GM18502 (cell line): ENCODE measurements around the gene CAMK2D.

Experiments
- ATAC-seq: cut with Tn5 transposase; IDR thresholded peaks from one replicate; pipeline ENCODE4 v1.9.1; 2021; ENCODE audit warnings: mild to moderate bottlenecking; ENCODE audit not compliant: unreplicated experiment, poor library complexity

The CAMK2D gene

GRCh38 chr4:113499166-113499565, 262.4 kb downstream of the CAMK2D start:
- ATAC-seq: no peak

DNA sequence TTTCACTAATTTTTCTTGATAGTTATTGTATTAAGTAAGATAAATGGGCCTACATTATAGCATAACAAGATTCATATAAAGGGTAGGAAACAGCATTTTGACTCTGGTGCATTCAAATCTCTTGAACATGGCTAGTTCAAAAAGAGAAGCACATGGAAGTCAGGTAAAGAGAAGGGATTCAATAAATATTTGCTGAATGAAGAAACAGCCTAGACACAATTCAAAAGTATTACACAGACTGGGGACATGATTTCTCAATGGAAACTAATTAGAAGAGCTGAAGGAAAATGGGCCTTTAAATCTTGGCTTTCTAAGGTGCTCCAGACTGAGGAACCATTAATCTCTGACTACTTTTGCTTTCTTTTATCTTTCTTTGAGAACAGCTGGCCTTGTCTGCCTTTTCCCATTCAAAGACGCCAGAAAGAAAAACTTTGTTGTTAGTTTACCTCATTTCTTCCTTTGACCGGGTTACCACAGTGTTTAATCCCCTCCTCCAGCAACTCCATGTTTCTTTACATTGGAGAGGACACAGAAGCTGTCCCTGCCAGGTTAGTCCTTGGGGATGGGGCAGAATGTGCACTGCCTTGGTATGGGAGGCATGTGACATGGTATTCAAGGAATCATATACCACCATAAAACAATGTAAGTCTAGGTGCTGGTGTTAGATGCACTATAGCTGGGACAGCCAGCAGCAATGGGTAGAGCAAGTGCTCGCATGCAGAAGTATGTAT, 264.2 kb downstream of the CAMK2D start:
- ATAC-seq: no peak

GRCh38 chr4:113496698-113497097, 264.8 kb downstream of the CAMK2D start:
- ATAC-seq: no peak

DNA sequence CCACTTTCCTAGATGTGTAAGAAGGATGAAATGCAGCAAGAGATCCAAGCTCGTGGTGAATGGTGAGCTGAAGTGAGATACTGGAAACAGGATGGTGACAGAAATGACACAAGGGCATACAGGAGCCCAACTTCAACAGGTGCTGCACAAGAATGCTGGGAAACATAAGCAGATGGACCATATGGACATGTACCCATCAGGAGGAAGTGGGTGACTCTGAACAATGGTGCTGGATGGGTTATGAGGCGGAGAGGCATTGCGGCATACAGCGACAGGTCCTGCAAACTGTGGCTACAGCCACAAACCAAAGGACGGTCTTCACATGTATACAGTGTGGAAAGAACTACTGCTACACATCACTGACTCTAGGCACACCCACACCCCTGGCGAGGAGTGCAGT, 265.7 kb downstream of the CAMK2D start:
- ATAC-seq: no peak

DNA sequence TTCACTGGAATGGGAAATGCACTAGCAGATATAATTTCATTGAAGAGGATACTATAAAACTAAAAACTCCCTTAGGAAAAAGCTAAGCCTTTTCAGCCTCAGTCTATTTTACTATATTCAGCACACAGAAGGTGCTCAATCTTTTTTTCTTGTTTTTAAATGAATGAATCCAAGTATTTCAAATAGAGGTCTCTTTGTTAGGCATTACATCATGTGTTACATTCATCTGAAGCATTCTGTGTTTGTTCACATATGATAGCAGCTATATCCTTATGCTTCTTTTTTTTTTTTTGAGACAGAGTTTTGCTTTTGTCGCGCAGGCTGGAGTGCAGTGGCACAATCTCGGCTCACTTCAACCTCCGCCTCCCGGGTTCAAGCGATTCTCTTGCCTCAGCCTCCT, 278.4 kb downstream of the CAMK2D start:
- no peak for ATAC-seq

DNA sequence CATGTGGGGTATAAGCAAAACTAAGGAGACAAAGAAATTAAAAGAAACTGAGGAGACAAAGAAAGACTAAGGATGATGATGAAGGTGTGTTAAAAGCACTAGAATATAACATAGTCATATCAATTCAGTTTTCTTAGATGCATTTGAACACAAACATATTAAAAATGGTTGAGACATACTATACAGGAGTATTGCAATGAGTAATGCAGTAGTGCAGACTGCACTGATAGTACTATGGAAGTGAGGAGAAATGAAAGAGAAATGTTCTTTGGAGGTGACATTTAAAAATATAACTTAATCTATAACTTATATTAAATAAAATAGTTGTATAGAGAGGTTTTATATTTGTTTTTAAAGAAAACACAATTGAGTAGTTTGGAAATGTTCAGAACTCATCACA, 279.2 kb downstream of the CAMK2D start:
- ATAC-seq: no peak

GRCh38 chr4:113481820-113482219, 279.7 kb downstream of the CAMK2D start:
- no peak for ATAC-seq

DNA sequence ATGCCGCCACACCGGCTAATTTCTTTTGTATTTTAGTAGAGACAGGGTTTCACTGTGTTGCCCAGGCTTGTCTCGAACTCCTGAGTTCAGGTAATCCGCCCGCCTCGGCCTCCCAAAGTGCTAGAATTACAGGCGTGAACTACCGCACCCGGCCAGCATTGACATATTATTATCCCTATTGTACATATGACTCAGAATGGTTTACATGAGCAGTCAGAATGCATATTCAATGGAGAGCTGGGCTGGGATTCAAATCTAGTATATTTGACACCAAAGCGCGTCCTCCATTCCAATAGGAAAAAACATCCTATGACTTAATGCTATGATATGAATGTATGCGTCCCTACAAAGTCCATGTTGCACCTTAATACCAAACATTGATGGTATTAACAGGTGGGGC, 281.4 kb downstream of the CAMK2D start:
- ATAC-seq: no peak

DNA sequence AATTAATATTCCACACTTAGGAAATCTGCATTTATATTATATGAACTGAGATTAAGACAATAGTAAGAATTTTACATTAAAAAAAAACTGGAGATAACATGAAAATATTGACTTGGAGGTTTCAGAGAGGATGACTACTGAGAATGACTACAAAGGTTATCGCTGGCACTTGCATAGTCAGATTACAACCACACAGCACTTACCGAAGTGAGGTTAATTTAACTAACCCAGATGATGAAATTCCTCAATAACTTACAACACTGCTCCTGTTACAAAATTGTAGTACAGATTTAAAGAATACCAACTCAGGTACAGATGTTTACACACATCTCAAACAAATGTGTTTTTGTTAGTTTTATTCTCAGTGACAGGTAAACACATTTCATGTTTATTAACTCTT, 283.5 kb downstream of the CAMK2D start:
- ATAC-seq: no peak

GRCh38 chr4:113476800-113477199, 284.7 kb downstream of the CAMK2D start:
- no peak for ATAC-seq

DNA sequence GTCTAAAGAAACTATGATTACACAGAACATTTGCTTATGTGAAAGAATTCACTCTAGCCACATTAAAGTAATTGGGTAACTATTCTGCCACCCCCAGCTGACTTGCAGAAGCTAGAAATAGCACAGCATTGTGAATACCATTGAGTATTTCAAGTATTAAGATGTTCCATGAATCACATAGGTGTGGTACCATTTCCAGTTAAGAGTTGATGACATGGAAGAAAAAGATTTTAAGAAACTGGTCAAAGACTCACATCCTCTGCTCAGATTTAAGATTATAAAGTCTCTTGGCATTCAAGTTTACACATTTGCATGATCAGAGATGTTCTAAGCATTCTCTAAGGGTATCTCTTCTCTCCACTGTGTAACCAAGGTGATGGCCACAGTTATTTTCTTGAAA, 287.5 kb downstream of the CAMK2D start:
- ATAC-seq: no peak

- no peak for ATAC-seq
These were observed 288.7 kb downstream of the CAMK2D start for GRCh38 chr4:113472864-113473263.

GRCh38 chr4:113471146-113471860, 290.2 kb downstream of the CAMK2D start:
- ATAC-seq: no peak

- ATAC-seq: no peak
These were observed 291.6 kb downstream of the CAMK2D start for GRCh38 chr4:113469926-113470325.

GRCh38 chr4:113469023-113469390, 292.5 kb downstream of the CAMK2D start:
- no peak for ATAC-seq

DNA sequence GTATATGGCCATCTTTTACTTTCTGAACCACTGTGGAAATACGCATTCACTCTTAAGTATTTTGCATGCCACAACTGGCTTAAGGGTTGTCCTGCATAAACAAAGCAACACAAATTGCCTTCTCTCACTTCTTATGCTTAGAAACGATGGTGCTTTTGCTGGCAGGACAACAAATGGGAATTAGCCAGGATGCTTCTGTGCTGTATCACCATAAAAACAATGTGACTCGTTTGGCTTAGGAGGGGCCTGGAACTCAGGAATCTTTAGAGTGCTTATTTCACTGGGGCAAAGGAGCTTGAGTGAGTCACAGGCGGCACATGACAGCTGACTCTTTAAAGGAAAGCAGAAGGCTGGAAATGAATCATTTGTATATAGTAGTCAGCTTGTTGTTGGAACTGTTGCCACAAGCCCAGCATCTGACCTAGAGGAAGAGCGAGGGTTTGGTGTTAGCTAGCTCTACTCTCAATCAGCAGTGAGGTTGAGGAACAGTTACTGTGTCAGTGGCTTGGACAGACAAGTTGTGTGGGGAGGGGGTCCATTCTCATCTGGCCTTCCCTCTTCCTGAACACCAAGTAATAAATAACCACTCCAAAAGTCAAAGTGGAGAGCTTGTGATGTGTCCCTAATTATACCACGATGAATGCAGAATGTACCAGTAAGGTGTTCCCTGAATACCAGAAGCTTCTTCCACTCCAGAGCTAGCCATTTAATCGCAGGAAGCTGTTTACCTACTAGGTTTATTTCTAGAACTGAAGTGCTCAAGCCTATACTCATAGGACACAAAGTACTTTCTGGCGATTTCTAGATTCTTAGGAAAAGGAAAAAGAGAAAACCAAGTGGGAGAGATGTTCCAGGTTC, 293.1 kb downstream of the CAMK2D start:
- ATAC-seq: no peak

- ATAC-seq: no peak
These were observed 294.0 kb downstream of the CAMK2D start for GRCh38 chr4:113467581-113467980.

GRCh38 chr4:113462286-113462685, 299.3 kb downstream of the CAMK2D start:
- no peak for ATAC-seq

DNA sequence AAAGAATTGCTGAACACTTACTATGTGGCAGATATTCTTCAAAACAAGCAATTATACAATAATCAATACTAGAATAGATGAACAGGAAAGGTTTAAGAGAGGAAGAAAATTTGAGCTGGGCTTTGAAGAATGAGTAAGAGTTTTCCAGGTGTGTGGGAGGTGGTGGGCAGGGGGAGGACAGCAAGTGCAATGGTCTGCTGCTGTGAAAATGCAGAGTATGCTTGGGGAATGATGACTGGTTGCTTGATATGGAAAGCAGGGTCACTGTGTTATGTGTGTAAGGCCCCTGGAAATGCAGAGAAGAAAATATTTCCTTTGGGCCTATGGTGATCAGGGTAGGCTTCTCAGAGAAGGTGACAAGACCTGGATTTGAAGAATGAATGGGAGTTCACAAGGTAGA, 300.3 kb downstream of the CAMK2D start:
- ATAC-seq: no peak

DNA sequence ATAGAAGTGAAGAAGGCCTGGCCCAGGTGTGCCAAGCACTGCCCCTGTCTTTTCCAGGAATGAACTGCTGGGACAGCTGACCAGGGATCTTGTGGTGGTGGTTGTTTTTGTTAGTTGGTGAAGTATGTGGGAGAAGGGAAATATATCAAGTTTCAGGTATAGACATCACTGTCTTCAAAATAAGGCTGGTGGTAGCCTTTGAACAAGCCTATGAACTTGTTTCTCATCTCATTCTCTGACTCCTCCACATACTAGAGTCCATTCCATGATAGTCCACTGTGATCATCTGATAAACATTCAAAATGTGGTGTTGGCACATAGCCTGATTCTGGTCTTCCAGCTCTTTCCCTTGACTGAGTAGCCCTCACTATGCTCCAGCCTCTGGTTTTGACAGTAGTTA, 303.7 kb downstream of the CAMK2D start:
- no peak for ATAC-seq

DNA sequence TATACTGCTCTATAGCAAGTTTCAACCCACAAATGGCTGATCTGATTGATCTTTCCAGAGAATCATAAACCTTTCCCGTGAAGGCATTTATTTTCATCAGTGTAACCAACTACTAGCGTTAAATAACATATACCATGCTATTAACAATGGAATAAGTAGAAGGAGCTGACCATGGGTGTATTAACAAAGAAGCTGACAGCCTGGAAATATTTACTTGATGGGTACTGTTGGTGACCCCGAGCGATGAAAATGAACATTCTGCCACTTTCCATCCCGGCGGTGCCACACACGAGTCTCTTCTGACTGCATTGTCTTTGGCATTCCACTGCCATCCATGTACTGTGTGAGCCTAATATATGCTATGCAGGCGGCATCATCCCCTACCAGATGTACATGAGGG, 304.4 kb downstream of the CAMK2D start:
- ATAC-seq: no peak
